ENCODE results near the gene METRN. TPM values are rescaled to one million over a fixed set of nuclear protein-coding genes. Genes with fewer than 3 reads are reported as not detected.

The METRN gene
- total RNA-seq, 1 experiment from 2014 or later: 25.2 TPM

GRCh38 chr16:680967-681745 lies 33.8 kb upstream of the METRN start:
- Histone ChIP-seq H3K9ac (ENCODE audit: low read length) (peak overlapping the region; percentile 96), H3K79me2 (ENCODE audit: low read length) (peaks cover 27% of the 10 kb centered on the region), H3K4me3 (ENCODE audit: low read length) (peak overlapping the region; percentile 89), H2AFZ (ENCODE audit: low read length) (no peak overlapping the region), H3K9me2 (replicated peaks; ENCODE audit: insufficient read depth, low read length) (no peaks in the 10 kb centered on the region), H3K27ac (ENCODE audit: low read length) (peak overlapping the region; percentile 75), H3K36me3 (ENCODE audit: insufficient read depth, low read length) (0 out of 2 replicates have a peak, but pooled peaks cover 4% of the 10 kb centered on the region), H3K27me3 (ENCODE audit: low read length) (no peaks in the 10 kb centered on the region), H3K9me3 (ENCODE audit: low read length) (no peaks in the 10 kb centered on the region), H4K20me1 (ENCODE audit: insufficient read depth, low read depth, low read length) (peaks cover 15% of the 10 kb centered on the region), H3K4me2 (ENCODE audit: low read depth, low read length, poor library complexity, severe bottlenecking) (peak overlapping the region; percentile 93), H3K4me1 (ENCODE audit: low read length) (peaks cover 30% of the 10 kb centered on the region)
- DNase-seq: peak; percentile 71

DNA sequence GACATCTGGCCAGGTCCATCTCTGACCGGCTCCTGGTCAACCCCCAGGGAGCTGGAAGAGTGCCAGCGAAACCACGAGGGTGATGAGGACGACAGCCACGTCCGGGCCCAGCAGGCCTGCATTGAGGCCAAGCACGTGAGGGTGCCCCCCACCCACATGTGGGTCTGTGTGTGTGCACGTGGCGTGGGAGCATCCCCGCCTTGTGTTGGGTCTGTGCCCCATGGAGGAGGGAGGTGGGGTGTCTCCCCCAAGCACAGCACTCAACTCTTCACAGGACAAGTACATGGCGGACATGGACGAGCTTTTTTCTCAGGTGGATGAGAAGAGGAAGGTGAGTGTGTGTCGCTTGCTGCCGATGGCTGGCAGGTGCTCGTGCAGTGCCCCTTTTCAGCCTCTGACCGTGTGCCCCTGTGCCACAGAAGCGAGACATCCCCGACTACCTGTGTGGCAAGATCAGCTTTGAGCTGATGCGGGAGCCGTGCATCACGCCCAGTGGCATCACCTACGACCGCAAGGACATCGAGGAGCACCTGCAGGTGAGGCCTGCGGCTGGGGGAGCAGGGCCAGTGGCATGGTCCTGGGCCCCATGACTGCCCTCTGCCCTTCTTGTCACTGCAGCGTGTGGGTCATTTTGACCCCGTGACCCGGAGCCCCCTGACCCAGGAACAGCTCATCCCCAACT lies 33.0 kb upstream of the METRN start:
- Histone ChIP-seq H4K20me1 (ENCODE audit: insufficient read depth, low read depth, low read length) (peaks cover 13% of the 10 kb centered on the region), H3K79me2 (ENCODE audit: low read length) (peaks cover 27% of the 10 kb centered on the region), H3K36me3 (ENCODE audit: insufficient read depth, low read length) (0 out of 2 replicates have a peak, but pooled peaks cover 4% of the 10 kb centered on the region), H3K9me2 (replicated peaks; ENCODE audit: insufficient read depth, low read length) (no peaks in the 10 kb centered on the region), H3K4me3 (ENCODE audit: low read length) (peak overlapping the region; percentile 89), H3K9ac (ENCODE audit: low read length) (peak overlapping the region; percentile 96), H3K27me3 (ENCODE audit: low read length) (no peaks in the 10 kb centered on the region), H3K27ac (ENCODE audit: low read length) (no peak overlapping the region), H3K9me3 (ENCODE audit: low read length) (no peaks in the 10 kb centered on the region), H3K4me1 (ENCODE audit: low read length) (peaks cover 30% of the 10 kb centered on the region), H3K4me2 (ENCODE audit: low read depth, low read length, poor library complexity, severe bottlenecking) (peak overlapping the region; percentile 93), H2AFZ (ENCODE audit: low read length) (no peak overlapping the region)
- DNase-seq: no peak

DNA sequence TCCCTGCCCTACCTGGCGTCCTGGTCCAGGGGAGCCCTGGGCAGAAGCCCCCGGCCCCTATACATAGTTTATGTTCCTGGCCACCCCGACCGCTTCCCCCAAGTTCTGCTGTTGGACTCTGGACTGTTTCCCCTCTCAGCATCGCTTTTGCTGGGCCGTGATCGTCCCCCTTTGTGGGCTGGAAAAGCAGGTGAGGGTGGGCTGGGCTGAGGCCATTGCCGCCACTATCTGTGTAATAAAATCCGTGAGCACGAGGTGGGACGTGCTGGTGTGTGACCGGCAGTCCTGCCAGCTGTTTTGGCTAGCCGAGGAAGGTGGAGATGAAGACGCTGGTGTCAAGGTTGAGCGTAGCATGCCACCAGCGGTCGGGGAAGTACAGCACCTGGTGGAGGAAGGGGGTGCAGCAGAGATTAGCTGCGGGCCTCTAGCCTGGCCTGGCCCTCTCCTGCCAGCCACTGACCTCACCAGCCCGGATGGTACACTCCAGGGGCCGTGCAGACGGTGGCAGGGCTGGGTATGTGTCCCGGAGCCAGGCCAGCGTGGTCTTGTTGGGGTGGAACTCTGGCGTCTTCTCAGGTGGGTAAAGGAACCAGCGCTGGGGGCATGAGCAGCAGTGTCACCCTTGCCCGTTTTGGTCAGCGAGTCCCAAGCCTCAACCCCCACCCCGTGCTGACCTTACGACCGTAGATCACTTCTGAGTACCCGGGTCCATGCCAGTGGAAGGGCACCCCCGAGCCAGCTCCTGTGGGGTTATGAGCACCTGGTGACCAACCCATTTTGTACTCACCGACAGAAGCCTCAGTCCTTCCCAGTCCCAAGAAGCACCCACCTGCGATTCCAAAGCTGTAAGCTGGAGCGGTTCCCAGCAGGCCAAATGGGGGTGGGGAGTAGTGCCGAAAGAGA lies 32.2 kb upstream of the METRN start:
- H3K4me1 ChIP-seq (ENCODE audit: low read length): peaks cover 30% of the 10 kb centered on the region
- H3K9ac ChIP-seq (ENCODE audit: low read length): peak overlapping the region; percentile 77
- no peak overlapping the region for H2AFZ ChIP-seq (ENCODE audit: low read length)

DNA sequence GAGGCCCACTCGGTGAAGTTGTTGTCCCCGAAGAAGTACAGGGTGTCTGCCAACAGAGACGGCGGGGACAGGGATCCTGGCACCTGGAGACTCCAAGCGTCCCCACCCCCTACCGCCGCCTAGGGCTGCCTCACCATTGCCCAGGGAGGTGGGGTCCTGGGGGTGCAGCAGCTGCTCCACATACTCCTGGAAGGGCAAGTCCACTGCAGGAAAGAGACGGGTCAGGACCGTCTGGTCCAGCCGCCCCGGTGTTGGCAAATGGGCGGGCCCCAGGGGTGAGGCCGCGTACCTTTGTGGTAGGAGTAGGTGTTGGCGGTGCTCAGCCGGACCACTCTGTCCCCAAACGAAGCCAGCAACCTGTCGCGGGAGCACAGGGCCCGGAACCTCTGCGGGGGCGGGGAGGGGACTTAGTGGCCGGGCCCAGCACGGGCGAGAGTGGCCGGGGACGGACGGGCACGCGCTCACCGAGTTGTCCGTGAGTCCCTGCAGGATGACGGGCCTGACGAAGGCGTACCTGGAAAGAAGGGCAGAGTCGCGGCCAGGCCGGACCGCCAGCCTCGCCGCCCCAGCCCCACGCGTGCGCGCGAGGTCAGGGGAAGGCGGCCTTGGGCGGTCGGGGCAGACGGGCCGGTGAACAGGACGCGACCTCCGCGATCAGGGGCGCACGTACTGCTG lies 31.4 kb upstream of the METRN start:
- H3K27me3 ChIP-seq (ENCODE audit: low read length): no peaks in the 10 kb centered on the region
- H3K9me2 ChIP-seq (replicated peaks; ENCODE audit: insufficient read depth, low read length): no peaks in the 10 kb centered on the region
- H3K36me3 ChIP-seq (ENCODE audit: insufficient read depth, low read length): 0 out of 2 replicates have a peak, but pooled peaks cover 4% of the 10 kb centered on the region
- peak overlapping the region; percentile 78 for H3K4me3 ChIP-seq (ENCODE audit: low read length)
- peaks cover 13% of the 10 kb centered on the region for H4K20me1 ChIP-seq (ENCODE audit: insufficient read depth, low read depth, low read length)
- H3K4me2 ChIP-seq (ENCODE audit: low read depth, low read length, poor library complexity, severe bottlenecking): peak overlapping the region; percentile 75
- H2AFZ ChIP-seq (ENCODE audit: low read length): no peak overlapping the region
- peaks cover 27% of the 10 kb centered on the region for H3K79me2 ChIP-seq (ENCODE audit: low read length)
- no peak overlapping the region for H3K27ac ChIP-seq (ENCODE audit: low read length)
- H3K4me1 ChIP-seq (ENCODE audit: low read length): peaks cover 30% of the 10 kb centered on the region
- DNase-seq: peak; percentile 63
- H3K9me3 ChIP-seq (ENCODE audit: low read length): no peaks in the 10 kb centered on the region
- H3K9ac ChIP-seq (ENCODE audit: low read length): peak overlapping the region; percentile 77

More for the DNA sequence above, 32.2 kb upstream of the METRN start:
- H3K79me2 ChIP-seq (ENCODE audit: low read length): peaks cover 27% of the 10 kb centered on the region
- peak overlapping the region; percentile 78 for H3K4me3 ChIP-seq (ENCODE audit: low read length)
- no peaks in the 10 kb centered on the region for H3K9me2 ChIP-seq (replicated peaks; ENCODE audit: insufficient read depth, low read length)
- no peaks in the 10 kb centered on the region for H3K27me3 ChIP-seq (ENCODE audit: low read length)
- peak overlapping the region; percentile 75 for H3K4me2 ChIP-seq (ENCODE audit: low read depth, low read length, poor library complexity, severe bottlenecking)
- H3K9me3 ChIP-seq (ENCODE audit: low read length): no peaks in the 10 kb centered on the region
- H4K20me1 ChIP-seq (ENCODE audit: insufficient read depth, low read depth, low read length): peaks cover 13% of the 10 kb centered on the region
- DNase-seq: no peak
- no peak overlapping the region for H3K27ac ChIP-seq (ENCODE audit: low read length)
- 0 out of 2 replicates have a peak, but pooled peaks cover 4% of the 10 kb centered on the region for H3K36me3 ChIP-seq (ENCODE audit: insufficient read depth, low read length)

DNA sequence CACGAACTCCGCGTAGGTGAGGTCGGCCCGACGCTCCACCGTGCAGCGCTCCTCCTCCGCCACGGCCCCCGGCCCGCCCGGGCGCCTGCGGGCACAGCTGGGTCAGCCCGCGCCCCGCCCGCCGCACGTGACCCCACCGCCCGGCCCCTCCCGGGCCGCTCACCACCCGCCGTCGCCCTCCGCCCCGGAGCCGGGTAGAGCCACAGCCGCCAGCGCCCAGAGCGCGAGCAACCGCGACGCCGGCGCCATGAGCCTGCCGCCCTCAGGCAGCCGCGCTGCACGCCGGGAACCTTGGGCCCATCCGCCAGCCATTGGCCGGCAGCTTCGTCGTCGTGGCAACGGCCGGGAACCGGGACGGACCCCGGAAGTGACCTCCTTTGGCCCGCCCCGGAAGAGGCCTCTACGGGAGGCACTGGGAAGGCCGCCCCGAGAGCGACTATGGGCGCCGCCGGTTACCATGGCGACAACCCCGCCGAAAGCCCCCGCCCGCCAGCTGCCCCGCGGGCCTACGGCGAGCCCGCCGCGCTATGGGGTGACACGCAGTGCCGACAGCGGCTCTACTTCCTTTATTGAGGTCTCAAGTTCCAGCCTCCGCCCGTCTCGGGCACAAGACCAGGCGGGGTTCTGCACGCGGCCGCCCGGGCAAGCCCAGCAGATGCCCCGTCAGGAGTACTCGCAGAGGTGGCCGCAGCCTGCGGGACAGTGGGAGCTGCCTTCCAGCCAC lies 30.7 kb upstream of the METRN start, which contains the start of gene JMJD8:
Gene JMJD8 (minus strand): TSS at position 264 of the 724 bp plus-strand sequence. CDS start 15 bp downstream, at position 249.
- H3K4me1 ChIP-seq (ENCODE audit: low read length): peaks cover 37% of the 10 kb centered on the region
- peak within 1 kb of the TSS; percentile 75 for H3K4me2 ChIP-seq (ENCODE audit: low read depth, low read length, poor library complexity, severe bottlenecking)
- peaks cover 27% of the 10 kb centered on the region for H3K79me2 ChIP-seq (ENCODE audit: low read length)
- H3K9me2 ChIP-seq (replicated peaks; ENCODE audit: insufficient read depth, low read length): no peaks in the 10 kb centered on the region
- 0 out of 2 replicates have a peak, but pooled peaks cover 4% of the 10 kb centered on the region for H3K36me3 ChIP-seq (ENCODE audit: insufficient read depth, low read length)
- peak; percentile 96 for DNase-seq
- no peaks in the 10 kb centered on the region for H3K9me3 ChIP-seq (ENCODE audit: low read length)
- H3K4me3 ChIP-seq (ENCODE audit: low read length): peak within 1 kb of the TSS; percentile 78
- peaks cover 13% of the 10 kb centered on the region for H4K20me1 ChIP-seq (ENCODE audit: insufficient read depth, low read depth, low read length)
- no peak within 1 kb of the TSS for H3K27ac ChIP-seq (ENCODE audit: low read length)
- H3K27me3 ChIP-seq (ENCODE audit: low read length): no peaks in the 10 kb centered on the region
- H3K9ac ChIP-seq (ENCODE audit: low read length): peak within 1 kb of the TSS; percentile 77
- H2AFZ ChIP-seq (ENCODE audit: low read length): no peak within 1 kb of the TSS

DNA sequence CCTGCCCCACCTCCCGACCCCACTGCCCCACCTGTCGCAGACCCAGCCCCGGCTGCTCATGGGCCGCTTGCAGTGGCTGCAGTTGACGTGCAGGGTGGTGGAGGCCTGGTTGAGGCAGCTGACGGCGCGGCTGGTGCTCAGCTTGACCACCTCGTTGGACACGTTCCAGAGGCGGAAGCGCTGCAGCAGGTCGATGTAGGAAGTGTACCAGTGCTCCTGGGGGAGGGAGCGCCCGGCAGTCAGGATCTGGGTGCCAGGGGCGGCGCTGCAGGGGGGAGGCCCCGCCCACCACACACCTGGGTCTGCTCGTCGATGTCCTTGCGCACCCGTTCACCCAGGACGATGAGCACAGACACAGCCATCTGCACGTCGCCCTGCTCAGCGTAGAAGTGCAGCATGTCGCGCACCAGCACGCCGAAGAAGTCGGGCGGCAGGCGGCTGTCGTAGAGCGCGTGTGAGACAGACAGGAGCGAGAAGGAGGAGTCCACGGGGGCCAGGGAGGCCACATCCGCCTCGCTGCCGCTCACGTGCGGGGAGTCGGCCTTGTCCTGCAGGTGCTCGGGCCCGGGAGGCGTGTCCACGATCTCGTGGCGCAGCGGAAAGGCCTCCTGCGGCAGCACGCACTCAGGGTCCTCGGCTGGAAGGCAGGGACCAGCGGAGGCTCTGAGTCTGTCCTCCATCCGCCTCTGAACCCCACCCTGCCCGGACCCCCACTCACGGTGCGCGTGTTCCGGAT lies 29.8 kb upstream of the METRN start:
- peaks cover 34% of the 10 kb centered on the region for H3K79me2 ChIP-seq (ENCODE audit: low read length)
- no peak overlapping the region for H3K4me3 ChIP-seq (ENCODE audit: low read length)
- peaks cover 13% of the 10 kb centered on the region for H4K20me1 ChIP-seq (ENCODE audit: insufficient read depth, low read depth, low read length)
- 0 out of 2 replicates have a peak, but pooled peaks cover 4% of the 10 kb centered on the region for H3K36me3 ChIP-seq (ENCODE audit: insufficient read depth, low read length)
- H3K27ac ChIP-seq (ENCODE audit: low read length): no peak overlapping the region
- H3K9ac ChIP-seq (ENCODE audit: low read length): no peak overlapping the region
- no peaks in the 10 kb centered on the region for H3K9me3 ChIP-seq (ENCODE audit: low read length)
- DNase-seq: no peak
- H3K4me2 ChIP-seq (ENCODE audit: low read depth, low read length, poor library complexity, severe bottlenecking): no peak overlapping the region
- no peak overlapping the region for H2AFZ ChIP-seq (ENCODE audit: low read length)
- H3K4me1 ChIP-seq (ENCODE audit: low read length): peaks cover 36% of the 10 kb centered on the region
- H3K9me2 ChIP-seq (replicated peaks; ENCODE audit: insufficient read depth, low read length): no peaks in the 10 kb centered on the region
- no peaks in the 10 kb centered on the region for H3K27me3 ChIP-seq (ENCODE audit: low read length)

Measured in Karpas-422 (cell line).